CD4-positive, alpha-beta T cell (primary cell): ENCODE results near the gene CSTPP1. TPM values are rescaled to one million over a fixed set of nuclear protein-coding genes. Genes with fewer than 3 reads are reported as not detected.
A peak's percentile ranks its signal among the peaks of the same experiment; 100 is the strongest.

Source experiments
- ATAC-seq: fragments of 200-7000 bp; cut with Tn5 transposase; one replicate; pipeline ENCODE4 v1.10.0; 2022; ENCODE audit warnings: mild to moderate bottlenecking; ENCODE audit not compliant: poor library complexity
- CTCF ChIA-PET: fragments of 350-600 bp; sonication (Branson Sonifier 250); formaldehyde crosslinking; loops from one replicate; lab custom pipeline; 2021; ENCODE audit warnings: antibody characterized with exemption, inconsistent platforms; lab: Charles Lee
- POLR2A ChIA-PET: fragments of 350-600 bp; sonication (Branson Sonifier 250); formaldehyde crosslinking; loops from one replicate; lab custom pipeline; 2021; ENCODE audit warnings: antibody characterized with exemption, inconsistent platforms; lab: Charles Lee
- DNase-seq, 14 experiments: peaks; one replicate each; pipeline ENCODE4 v3.0.0-alpha.2; 2013 to 2020; ENCODE audit warnings: mixed read lengths in 2 of 14
- H3K27ac ChIP-seq, 2 donors: one replicate each; pipeline versions ENCODE4 v1.5.1 to v1.7.0; 2013; ENCODE audit warnings: low read length in 2 of 2, low read depth in 1 of 2, mild to moderate bottlenecking in 1 of 2
- H3K27me3 ChIP-seq, 2 experiments: 1 replicate in 1 of 2; 2 replicates in 1 of 2; pipeline versions ENCODE4 v1.6.1 to v1.7.0; 2013; ENCODE audit warnings: low read length in 2 of 2, control low read depth in 1 of 2, mild to moderate bottlenecking in 1 of 2, moderate library complexity in 1 of 2; ENCODE audit not compliant: insufficient read depth in 2 of 2, control insufficient read depth in 1 of 2
- H3K36me3 ChIP-seq: one replicate; pipeline ENCODE4 v1.6.1; 2013; ENCODE audit warnings: low read length, control low read depth; ENCODE audit not compliant: insufficient read depth
- H3K4me1 ChIP-seq: one replicate; pipeline ENCODE4 v1.6.1; 2013; ENCODE audit warnings: low read length, control low read depth; ENCODE audit not compliant: insufficient read depth
- H3K4me3 ChIP-seq: one replicate; pipeline ENCODE4 v1.5.1; 2013; ENCODE audit warnings: mild to moderate bottlenecking, low read length, moderate library complexity
- H3K9me3 ChIP-seq, 2 experiments: 1 replicate in 1 of 2; 2 replicates in 1 of 2; pipeline versions ENCODE4 v1.6.1 to v1.7.0; 2013; ENCODE audit warnings: low read length in 2 of 2, mild to moderate bottlenecking in 2 of 2, control low read depth in 1 of 2, moderate library complexity in 1 of 2; ENCODE audit not compliant: control insufficient read depth in 1 of 2, insufficient read depth in 1 of 2
- H3K27ac Mint-ChIP-seq: one replicate; pipeline ENCODE4 v1.8.0; 2020; ENCODE audit warnings: mixed read lengths
- H3K27me3 Mint-ChIP-seq: one replicate; pipeline ENCODE4 v1.8.0; 2021; ENCODE audit warnings: mixed read lengths
- H3K36me3 Mint-ChIP-seq: one replicate; pipeline ENCODE4 v1.8.0; 2021; ENCODE audit warnings: low read depth, mixed read lengths
- H3K4me1 Mint-ChIP-seq: one replicate; pipeline ENCODE4 v1.8.0; 2021; ENCODE audit warnings: low read depth, mixed read lengths
- H3K4me3 Mint-ChIP-seq: one replicate; pipeline ENCODE4 v1.8.0; 2020; ENCODE audit warnings: mild to moderate bottlenecking, mixed read lengths
- H3K9me3 Mint-ChIP-seq: one replicate; pipeline ENCODE4 v1.8.0; 2020; ENCODE audit warnings: mixed read lengths
- intact Hi-C, 2 experiments: fragments of 100-400 bp; cut with DNase I in 1 of 2; cut with micrococcal nuclease in 1 of 2; formaldehyde crosslinking; loops; one replicate each; pipeline versions ENCODE4 v1.15.1 to v1.9.0; 2023 to 2025; cut with DNase I, micrococcal nuclease
- total RNA-seq, 174 experiments: library from RNA in 2 of 174; stranded (reverse) in 2 of 174; gene quantifications; one replicate each; pipeline ENCODE4 v1.2.3 and lab custom pipeline; 2021 to 2026
- TF ChIP-seq, protein P1 (sequence below): fragments of 200-600 bp; IDR thresholded peaks from one replicate; pipeline ENCODE4 v1.8.0; 2022; ENCODE audit warnings: antibody characterized with exemption, mild to moderate bottlenecking

Gene CSTPP1
- total RNA-seq, 2 experiments from 2014 or later, result 6.6 to 7.3 TPM

GRCh38 chr11:47178737-47179654, 242.4 kb downstream of the CSTPP1 start:
- peaks cover 10 to 11% of the 10 kb centered on the region in 2 experiments for H3K27me3 ChIP-seq
- intact Hi-C loops, result loop anchor here in 1 of 2 experiments (5.0 to 10.0 kb wide), 8 partner anchors 68 to 668 kb away; partner anchors contain the start of genes ACP2, ARHGAP1, CELF1 and FNBP4
- Mint-ChIP-seq H3K36me3 (peaks cover 18% of the 10 kb centered on the region), H3K27me3 (peaks cover 17% of the 10 kb centered on the region), H3K9me3 (no peaks in the 10 kb centered on the region), H3K27ac (peak overlapping the region; percentile 37), H3K4me1 (peaks cover 34% of the 10 kb centered on the region), H3K4me3 (peak overlapping the region; percentile 15)
- peaks cover 42% of the 10 kb centered on the region for H3K4me1 ChIP-seq
- no peaks in the 10 kb centered on the region for H3K9me3 ChIP-seq
- CTCF ChIA-PET, result interaction anchor here (1.1 to 3.1 kb wide), 4 partner anchors 42 to 374 kb away, joined by 3 to 13 read pairs (median 7); no protein-coding TSS in a partner anchor
- peak in 1 of 14 experiments; percentile 26 for DNase-seq
- TF ChIP-seq, protein P1, sequence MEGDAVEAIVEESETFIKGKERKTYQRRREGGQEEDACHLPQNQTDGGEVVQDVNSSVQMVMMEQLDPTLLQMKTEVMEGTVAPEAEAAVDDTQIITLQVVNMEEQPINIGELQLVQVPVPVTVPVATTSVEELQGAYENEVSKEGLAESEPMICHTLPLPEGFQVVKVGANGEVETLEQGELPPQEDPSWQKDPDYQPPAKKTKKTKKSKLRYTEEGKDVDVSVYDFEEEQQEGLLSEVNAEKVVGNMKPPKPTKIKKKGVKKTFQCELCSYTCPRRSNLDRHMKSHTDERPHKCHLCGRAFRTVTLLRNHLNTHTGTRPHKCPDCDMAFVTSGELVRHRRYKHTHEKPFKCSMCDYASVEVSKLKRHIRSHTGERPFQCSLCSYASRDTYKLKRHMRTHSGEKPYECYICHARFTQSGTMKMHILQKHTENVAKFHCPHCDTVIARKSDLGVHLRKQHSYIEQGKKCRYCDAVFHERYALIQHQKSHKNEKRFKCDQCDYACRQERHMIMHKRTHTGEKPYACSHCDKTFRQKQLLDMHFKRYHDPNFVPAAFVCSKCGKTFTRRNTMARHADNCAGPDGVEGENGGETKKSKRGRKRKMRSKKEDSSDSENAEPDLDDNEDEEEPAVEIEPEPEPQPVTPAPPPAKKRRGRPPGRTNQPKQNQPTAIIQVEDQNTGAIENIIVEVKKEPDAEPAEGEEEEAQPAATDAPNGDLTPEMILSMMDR, result no peak
- H3K36me3 ChIP-seq, result peaks cover 11% of the 10 kb centered on the region
- no peak overlapping the region for H3K4me3 ChIP-seq
- ATAC-seq, result no peak
- POLR2A ChIA-PET, result interaction anchor here (1.5 to 3.8 kb wide), 4 partner anchors 36 to 274 kb away, joined by 3 to 47 read pairs (median 10); partner anchors contain the start of genes ACP2, DDB2 and MADD
- no peak overlapping the region for H3K27ac ChIP-seq

DNA sequence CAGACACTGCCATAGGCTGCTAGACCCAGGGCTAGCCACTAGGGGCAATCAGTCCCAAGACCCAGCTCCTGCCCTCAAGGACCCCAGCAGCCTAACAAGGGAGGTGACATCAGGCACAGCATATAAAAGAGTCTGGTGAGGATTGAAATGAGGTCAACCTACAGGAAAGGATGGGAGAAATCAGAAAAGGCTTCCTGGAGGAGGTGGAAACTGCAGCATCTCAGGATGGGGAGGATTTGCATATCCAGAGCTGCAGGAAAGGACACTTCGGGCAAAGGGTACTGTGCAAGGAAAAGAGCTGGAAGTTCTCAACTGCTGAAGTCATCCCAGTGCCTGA, 243.1 kb downstream of the CSTPP1 start:
- peaks cover 23% of the 10 kb centered on the region for H3K27me3 Mint-ChIP-seq
- POLR2A ChIA-PET, result interaction anchor here (3.8 kb wide), 1 partner anchor 35 kb away, joined by 47 read pairs; the partner anchor contains the start of gene DDB2
- no peak for ATAC-seq

More for the DNA sequence above, 243.1 kb downstream of the CSTPP1 start:
- Histone ChIP-seq H3K4me1 (peaks cover 40% of the 10 kb centered on the region), H3K36me3 (peaks cover 8% of the 10 kb centered on the region), H3K27ac (no peak overlapping the region), H3K4me3 (no peak overlapping the region), H3K9me3 (peaks cover 0 to under 1% of the 10 kb centered on the region in 2 experiments), H3K27me3 (peaks cover 15 to 17% of the 10 kb centered on the region in 2 experiments)
- Mint-ChIP-seq H3K36me3 (peaks cover 16% of the 10 kb centered on the region), H3K4me3 (peak overlapping the region; percentile 14), H3K9me3 (no peaks in the 10 kb centered on the region), H3K4me1 (peaks cover 33% of the 10 kb centered on the region), H3K27ac (peak overlapping the region; percentile 37)
- intact Hi-C loops, result loop anchor here in 1 of 2 experiments (5.0 to 10.0 kb wide), 8 partner anchors 68 to 668 kb away; partner anchors contain the start of genes ACP2, ARHGAP1, CELF1 and FNBP4
- CTCF ChIA-PET, result interaction anchor here (0.8 to 3.1 kb wide), 5 partner anchors 10 to 374 kb away, joined by 3 to 13 read pairs (median 5); no protein-coding TSS in a partner anchor
- TF ChIP-seq, protein P1, result peak; percentile 34
- peak in 8 of 14 experiments; percentile 21 to 71 (median 36) for DNase-seq
